22Rv1 (cell line): ENCODE measurements around the gene ZEB2.

Experiments
- ZFX ChIP-seq: fragments of 450-650 bp; IDR thresholded peaks from 2 replicates; pipeline ENCODE4 v1.6.1; 2017; ENCODE audit warnings: antibody characterized with exemption, borderline replicate concordance
- TF ChIP-seq, protein P1 (sequence below): fragments of 450-650 bp; IDR thresholded peaks from 2 replicates; pipeline ENCODE4 v1.5.1; 2017; ENCODE audit warnings: mild to moderate bottlenecking

DNA sequence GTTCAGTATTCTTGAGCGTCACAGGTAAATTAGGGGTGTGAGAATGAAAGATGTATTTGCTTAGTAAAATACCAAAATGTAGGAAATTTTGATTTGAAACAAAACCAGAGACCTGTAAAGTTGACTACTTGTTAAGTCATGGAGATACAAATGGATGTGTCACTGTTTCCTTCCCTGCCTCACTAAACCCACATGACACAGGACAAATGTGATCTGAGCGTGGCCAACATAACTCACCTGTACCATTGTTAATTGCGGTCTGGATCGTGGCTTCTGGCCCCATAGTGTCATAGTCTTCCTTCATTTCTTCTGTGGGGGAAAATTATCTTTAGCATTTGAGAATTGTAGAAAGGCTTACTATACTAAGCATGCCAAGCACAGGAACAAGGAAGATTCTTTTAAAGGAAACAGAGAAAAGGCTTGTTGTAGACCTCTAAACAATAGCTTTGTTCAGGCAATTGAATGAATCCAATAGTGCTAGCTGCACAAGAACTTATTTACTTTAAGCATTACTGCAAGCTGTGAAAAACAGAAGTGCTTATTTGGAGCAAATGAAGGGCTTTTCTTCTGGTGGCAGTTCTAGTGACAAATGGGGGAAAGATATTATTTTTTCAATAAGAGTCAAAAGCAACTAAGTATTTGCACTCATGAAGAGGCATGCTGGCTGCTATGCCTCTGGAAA, 95.2 kb downstream of the ZEB2 start:
- TF ChIP-seq, protein P1, sequence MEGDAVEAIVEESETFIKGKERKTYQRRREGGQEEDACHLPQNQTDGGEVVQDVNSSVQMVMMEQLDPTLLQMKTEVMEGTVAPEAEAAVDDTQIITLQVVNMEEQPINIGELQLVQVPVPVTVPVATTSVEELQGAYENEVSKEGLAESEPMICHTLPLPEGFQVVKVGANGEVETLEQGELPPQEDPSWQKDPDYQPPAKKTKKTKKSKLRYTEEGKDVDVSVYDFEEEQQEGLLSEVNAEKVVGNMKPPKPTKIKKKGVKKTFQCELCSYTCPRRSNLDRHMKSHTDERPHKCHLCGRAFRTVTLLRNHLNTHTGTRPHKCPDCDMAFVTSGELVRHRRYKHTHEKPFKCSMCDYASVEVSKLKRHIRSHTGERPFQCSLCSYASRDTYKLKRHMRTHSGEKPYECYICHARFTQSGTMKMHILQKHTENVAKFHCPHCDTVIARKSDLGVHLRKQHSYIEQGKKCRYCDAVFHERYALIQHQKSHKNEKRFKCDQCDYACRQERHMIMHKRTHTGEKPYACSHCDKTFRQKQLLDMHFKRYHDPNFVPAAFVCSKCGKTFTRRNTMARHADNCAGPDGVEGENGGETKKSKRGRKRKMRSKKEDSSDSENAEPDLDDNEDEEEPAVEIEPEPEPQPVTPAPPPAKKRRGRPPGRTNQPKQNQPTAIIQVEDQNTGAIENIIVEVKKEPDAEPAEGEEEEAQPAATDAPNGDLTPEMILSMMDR = no peak
- no peak for TF ChIP-seq ZFX
